HFF-Myc (cell line): ENCODE measurements around the gene RGS6.

Experiments used
- DNase-seq: peaks from one replicate; pipeline ENCODE4 v3.0.0-alpha.2; 2011; ENCODE audit warnings: low read depth; ENCODE audit errors: extremely low read depth
- H3K4me3 ChIP-seq: replicated peaks from 2 replicates; pipeline ENCODE4 v1.5.1; 2011; ENCODE audit warnings: low read depth, mild to moderate bottlenecking, control low read depth, low read length
- CTCF ChIP-seq: IDR thresholded peaks from 2 replicates; pipeline ENCODE4 v1.5.1; 2012; ENCODE audit warnings: mild to moderate bottlenecking, low read depth, low read length, control low read depth; ENCODE audit errors: missing control alignments

The RGS6 gene

GRCh38 chr14:72478471-72478893, 546.3 kb downstream of the RGS6 start:
- H3K4me3 ChIP-seq, result no peak overlapping the region
- no peak for TF ChIP-seq CTCF
- no peak for DNase-seq

DNA sequence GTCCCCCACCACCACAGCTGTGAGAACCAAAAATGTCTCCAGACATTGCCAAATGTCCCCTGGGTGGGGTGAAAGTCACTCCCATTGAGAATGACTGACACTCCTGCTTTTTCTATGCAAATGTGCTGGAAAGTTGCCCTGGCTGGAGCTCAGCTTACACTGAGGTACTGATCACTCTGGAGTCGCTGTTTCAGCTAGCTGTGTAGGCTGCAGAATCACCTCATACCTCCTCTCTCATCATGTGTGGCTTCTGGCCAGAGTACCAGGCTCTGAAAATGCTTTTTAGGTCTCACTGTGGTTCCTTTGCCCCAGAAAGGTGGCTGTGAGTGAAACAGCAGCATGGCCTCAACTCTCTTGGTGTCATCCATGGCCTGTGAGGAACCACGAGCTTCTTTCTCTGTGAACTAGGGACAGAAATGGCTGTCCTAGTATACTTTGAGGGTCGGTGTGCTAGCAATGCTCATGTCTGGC, 547.3 kb downstream of the RGS6 start:
- DNase-seq, result no peak
- no peak overlapping the region for H3K4me3 ChIP-seq
- TF ChIP-seq CTCF, result no peak

- no peak overlapping the region for H3K4me3 ChIP-seq
- DNase-seq, result no peak
- TF ChIP-seq CTCF, result no peak
These were observed 548.4 kb downstream of the RGS6 start for GRCh38 chr14:72480464-72481243.

DNA sequence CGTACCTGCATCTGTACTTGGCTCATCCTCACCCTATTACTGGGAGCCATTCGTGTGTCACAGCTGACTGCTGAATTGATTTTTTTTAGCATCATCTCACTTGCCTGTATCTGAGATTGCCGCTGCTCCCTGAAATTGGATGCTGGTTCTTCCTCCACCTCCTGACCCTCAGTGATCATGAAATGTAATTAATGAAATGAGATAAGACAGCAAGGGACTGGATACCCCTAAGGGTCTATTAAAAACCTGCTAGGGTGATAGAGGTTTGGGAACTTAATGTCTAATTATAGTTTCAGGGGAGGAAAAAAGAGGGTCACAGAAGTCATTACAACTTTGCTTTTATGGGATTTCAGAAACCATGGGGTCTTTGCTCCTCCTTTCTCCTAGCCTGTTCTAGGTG, 551.1 kb downstream of the RGS6 start:
- DNase-seq, result no peak
- TF ChIP-seq CTCF, result no peak

DNA sequence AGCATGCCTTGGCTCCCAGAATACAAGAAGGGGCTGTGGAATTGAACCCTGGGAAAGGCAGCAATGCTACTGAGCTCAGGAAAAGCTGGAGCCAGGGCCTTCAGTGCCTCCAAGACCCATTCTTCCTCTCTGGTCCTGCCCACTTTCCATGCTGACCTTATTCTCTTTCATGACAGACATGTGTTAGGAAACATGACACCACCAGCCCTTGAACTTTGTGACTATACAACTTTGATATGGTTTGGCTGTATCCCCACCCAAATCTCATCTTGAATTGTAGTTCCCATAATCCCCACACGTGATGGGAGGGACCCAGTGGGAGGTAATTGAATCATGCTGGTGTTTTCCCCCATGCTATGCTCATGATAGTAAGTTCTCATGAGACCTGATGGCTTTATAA, 553.5 kb downstream of the RGS6 start:
- no peak overlapping the region for H3K4me3 ChIP-seq
- no peak for TF ChIP-seq CTCF
- DNase-seq, result no peak

More for the DNA sequence above, 551.1 kb downstream of the RGS6 start:
- no peak overlapping the region for H3K4me3 ChIP-seq

GRCh38 chr14:72488514-72488913, 556.3 kb downstream of the RGS6 start:
- H3K4me3 ChIP-seq, result no peak overlapping the region
- DNase-seq, result no peak
- TF ChIP-seq CTCF, result no peak

DNA sequence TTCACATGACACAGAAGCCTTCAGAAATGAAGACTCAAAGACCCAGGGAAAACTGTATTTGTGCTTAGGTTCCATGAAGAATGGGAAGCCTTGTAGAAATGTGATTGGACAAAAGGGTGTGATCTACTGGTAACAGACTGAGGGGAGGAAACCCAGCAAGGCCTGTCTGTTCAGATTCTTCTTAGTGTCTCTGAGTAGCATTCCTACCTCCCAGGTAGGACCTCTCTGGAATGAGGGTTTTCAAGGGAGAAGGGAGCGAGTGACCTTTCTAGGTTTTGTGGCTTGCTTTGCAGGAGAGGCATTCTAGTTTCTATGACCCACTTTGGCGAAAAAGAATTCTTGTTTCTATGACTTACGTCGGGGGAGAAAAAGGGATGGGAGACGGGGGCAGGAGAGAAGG, 560.0 kb downstream of the RGS6 start:
- H3K4me3 ChIP-seq, result no peak overlapping the region
- no peak for DNase-seq
- TF ChIP-seq CTCF, result no peak
